ENCODE measurements around the gene WDR81.
A peak's percentile ranks its signal among the peaks of the same experiment; 100 is the strongest.
"Not testable (repeated sequence)": the region's sequence is repeated elsewhere in the genome, so short reads cannot be mapped to it uniquely, and the experiment has no call there.

The WDR81 gene

GRCh38 chr17:1732241-1732832, 7.8 kb downstream of the WDR81 start:
- DNase-seq = no peak

DNA sequence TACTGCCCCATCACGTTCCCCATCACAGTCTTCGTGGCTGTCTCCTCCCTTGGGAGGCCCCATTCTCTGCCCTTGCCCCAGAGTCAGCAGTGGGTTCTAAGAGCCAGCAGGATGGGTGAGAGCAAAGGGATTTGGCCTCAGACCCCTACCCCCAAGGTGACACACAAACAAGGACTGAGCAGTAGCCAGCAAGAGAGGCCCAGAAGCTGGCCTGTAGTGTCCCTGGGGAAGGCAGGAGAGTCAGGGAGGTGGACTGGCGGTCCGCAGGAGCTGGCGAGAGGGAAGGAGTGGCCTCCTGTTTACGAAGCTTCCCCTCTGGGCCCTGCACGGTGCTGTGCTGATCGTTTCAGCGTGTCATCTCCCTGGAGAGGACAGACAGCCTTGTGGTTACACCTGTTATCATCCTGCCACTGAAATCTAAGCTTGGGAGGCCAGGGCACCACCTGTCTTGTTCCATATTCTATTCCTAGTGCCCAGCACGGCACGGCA, 8.4 kb downstream of the WDR81 start:
- DNase-seq = no peak

DNA sequence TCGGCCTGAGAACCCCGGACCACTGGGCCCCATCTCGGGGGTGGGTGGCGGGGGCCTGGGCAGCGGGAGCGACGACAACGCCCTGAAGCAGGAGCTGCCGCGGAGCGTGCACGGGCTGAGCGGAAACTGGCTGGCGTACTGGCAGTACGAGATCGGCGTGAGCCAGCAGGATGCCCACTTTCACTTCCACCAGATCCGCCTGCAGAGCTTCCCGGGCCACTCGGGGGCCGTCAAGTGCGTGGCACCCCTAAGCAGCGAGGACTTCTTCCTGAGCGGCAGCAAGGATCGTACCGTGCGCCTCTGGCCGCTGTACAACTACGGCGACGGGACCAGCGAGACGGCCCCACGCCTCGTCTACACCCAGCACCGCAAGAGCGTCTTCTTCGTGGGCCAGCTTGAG, 9.3 kb downstream of the WDR81 start:
- no peak for DNase-seq

DNA sequence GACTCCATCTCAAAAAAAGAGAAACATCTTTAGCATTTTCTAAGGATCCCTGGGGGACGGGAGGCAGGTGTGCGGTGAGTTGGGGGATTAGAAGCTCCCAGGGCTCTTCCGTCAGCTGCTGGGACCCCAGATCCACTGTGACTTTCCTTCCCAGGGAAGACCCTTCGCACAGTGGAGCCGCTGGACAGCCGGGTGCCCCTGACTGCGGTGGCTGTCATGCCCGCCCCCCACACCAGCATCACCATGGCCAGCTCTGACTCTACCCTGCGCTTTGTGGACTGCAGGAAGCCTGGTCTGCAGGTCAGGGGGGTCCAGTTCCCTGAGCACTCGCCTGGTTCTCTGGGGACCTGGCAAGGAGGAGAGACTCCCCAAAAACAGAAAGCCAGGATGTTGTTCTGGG, 10.9 kb downstream of the WDR81 start:
- DNase-seq = no peak

DNA sequence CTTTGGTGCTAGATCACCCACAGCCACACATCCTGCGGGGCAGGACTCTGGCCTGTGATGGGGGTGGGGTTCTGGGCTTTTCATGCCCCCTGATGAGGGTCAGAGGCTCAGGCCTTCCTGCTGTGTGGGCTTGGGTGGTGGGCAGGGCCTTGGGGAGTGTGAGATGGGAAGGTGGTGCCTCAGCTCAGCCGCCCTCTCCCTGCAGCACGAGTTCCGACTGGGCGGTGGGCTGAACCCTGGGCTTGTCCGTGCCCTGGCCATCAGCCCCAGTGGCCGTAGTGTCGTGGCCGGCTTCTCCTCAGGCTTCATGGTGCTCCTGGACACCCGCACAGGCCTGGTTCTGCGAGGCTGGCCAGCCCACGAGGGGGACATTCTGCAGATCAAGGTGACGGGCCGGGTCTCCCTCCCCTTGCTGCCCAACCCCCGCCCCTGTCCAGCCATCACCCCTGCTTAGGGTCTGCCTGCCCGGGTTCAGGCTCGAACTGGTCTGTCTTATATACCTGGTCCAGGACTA, 11.4 kb downstream of the WDR81 start:
- no peak for DNase-seq

DNA sequence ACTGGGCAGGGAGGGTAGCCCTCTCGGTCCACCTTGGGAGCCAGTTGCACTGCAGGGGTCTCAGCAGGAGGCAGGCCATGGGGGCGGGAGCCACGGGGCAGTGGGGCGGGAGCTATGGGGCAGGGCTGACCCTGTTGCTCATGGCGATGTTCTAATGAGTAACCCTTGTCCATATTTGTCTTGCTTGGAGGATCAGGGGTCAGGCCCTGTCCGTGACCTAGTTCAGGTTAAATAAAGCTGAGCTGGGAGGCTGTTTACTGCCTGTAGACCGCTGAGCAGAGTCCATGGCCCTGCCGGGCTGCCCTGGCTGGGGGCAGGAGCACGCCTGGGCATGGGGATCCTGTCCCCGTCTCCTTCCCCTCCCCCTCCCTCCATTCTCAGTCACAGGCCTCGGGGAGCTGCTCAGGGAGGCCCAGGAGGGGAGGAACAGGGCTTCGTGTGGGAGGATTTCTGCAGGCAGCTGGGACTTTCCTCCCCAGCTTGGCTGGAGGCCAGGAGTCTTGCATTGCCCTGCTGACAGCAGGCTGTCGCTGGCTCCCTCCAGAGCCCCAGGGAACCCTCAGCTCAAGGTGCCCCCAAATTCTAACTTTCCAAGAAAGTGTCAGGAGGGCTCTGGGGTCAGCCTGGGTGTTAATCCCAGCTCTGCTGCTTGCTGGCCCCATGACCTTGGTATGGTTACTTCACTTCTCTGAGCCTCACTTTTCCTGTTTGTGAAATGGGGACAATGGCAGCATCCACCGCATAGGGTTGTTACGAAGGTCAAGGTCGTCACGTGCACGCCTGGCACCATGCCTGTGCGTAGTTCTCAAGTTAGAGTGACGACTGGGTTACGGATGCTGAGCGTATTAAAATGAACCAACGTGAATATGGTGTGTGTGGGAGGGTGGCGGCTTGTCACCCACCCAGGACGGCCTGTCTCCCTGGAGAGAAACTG, 12.1 kb downstream of the WDR81 start:
- DNase-seq = no peak

- DNase-seq = no peak
Observed at GRCh38 chr17:1737531-1738291, 13.2 kb downstream of the WDR81 start.

- not testable (repeated sequence) for DNase-seq
Observed at GRCh38 chr17:1741899-1742298, 17.4 kb downstream of the WDR81 start.

GRCh38 chr17:1742371-1743087, 18.0 kb downstream of the WDR81 start, which contains the start of gene SERPINF2:
Gene SERPINF2 (plus strand): TSS chr17:1742871. CDS start chr17:1744996, 2,125 bp downstream.
- no peak for DNase-seq

DNA sequence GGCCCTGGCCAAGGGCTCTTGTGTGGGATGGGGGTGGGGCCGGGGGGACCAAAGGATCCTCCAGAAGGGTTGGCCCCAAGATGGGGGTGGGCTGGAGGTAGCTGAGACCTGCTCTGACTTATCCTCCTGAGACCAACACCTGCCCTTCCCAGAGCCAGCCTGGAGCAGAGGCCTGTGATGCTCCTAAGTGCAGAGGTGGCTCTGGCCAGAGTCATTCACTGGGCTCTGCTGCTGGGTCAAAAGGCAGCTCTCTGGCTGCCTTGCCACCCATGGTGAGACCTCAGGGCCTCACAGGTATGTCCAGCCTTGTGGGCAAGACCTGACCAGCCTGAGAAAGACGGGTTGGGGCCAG, 18.6 kb downstream of the WDR81 start:
- no peak for DNase-seq

DNA sequence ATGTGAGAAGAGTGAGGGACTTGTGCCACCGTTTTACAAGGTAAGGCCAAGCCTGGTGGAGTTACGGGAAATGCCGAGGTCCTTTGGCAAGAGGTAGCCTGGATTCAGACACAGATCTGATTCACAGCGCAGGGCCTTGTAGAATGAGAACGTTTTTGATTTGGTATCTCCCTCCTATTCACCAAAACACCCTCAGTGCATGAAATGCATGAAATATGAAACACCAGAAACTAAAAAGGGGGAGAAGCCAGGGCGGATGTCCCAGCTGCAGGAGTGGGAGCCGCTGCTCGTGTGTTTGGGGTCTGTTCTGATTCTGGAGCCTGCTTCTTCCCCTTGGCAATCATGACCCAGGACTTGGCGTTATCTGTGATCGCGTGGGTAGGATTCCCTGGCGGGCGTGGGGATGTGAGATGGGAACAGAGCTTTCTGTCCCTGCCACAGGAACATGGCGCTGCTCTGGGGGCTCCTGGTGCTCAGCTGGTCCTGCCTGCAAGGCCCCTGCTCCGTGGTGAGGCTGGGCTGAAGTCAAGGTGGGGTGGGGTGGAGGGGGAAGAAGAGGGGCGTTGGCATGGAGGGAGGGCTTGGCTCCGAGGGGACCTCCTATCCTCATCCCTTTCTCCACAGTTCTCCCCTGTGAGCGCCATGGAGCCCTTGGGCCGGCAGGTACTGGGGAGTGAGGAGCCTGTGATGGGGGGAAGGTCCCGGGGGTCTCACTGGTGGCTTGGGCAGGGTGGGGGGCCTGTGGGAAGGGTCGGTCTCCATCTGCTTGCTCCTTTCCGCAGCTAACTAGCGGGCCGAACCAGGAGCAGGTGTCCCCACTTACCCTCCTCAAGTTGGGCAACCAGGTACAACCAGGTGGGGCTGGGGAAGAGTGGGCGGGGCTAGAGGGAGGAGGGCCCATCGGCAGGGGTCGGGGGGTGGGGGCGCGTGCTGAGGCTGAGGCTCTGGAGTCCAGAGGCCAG, 20.3 kb downstream of the WDR81 start:
- no peak for DNase-seq

- DNase-seq = no peak
Observed at GRCh38 chr17:1745513-1746020, 21.1 kb downstream of the WDR81 start.

GRCh38 chr17:1746975-1747543, 22.6 kb downstream of the WDR81 start:
- DNase-seq = no peak

DNA sequence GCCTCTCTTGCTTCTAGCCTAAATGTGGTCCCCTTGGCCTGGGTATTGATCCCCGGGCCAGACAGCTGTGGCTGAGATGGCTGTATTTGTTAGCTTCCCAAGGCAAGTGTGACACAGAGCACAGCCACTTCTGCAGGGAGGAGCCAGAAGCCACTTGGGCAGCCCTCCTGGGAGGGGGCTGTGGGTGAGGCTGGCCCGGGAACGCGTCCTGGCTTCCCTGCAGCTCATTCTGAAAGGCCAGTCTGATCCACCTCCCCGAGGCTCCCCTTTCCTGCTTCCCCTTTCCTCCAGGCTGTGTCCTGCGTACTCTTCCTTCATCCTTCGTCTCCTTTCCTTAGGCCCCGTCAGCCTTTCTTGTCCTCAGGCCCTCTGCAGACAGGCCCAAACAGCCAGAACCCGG, 26.1 kb downstream of the WDR81 start:
- no peak for DNase-seq

- peak; percentile 35 for DNase-seq
Observed at GRCh38 chr17:1752425-1753262, 28.1 kb downstream of the WDR81 start.

- no peak for DNase-seq
Observed at GRCh38 chr17:1753767-1754429, 29.4 kb downstream of the WDR81 start.

- DNase-seq = no peak
Observed at GRCh38 chr17:1754430-1755112, 30.1 kb downstream of the WDR81 start.

DNA sequence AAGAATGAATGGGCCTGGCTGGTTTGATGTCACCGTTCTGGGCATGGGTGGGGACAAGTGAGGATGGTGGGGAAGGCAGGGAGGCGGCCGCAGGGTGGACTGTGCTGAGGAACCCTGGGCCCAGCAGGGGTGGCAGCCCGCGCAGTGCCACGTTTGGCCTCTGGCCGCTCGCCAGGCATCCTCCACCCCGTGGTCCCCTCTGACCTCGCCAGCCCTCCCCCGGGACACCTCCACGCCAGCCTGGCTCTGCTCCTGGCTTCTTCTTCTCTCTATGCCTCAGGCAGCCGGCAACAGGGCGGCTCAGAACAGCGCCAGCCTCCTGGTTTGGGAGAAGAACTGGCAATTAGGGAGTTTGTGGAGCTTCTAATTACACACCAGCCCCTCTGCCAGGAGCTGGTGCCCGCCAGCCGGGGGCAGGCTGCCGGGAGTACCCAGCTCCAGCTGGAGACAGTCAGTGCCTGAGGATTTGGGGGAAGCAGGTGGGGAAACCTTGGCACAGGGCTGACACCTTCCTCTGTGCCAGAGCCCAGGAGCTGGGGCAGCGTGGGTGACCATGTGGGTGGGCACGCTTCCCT, 30.8 kb downstream of the WDR81 start:
- no peak for DNase-seq

Data from DMS153 (cell line).